Muscle of leg (tissue), 11 donors: Measurements from ENCODE around the gene ANKRD27. TPM values are rescaled to one million over a fixed set of nuclear protein-coding genes. Genes with fewer than 3 reads are reported as not detected.
A peak's percentile ranks its signal among the peaks of the same experiment; 100 is the strongest.
"Not testable (repeated sequence)": the region's sequence is repeated elsewhere in the genome, so short reads cannot be mapped to it uniquely, and the experiment has no call there.

Experiments
- DNase-seq: peaks from one replicate; pipeline ENCODE4 v3.0.0; 2013
- H3K27ac ChIP-seq: one replicate; pipeline ENCODE4 v1.5.1; 2013; ENCODE audit warnings: mild to moderate bottlenecking, low read length, control low read depth
- H3K27me3 ChIP-seq: one replicate; pipeline ENCODE4 v1.6.1; 2013; ENCODE audit warnings: low read length; ENCODE audit not compliant: control insufficient read depth, insufficient read depth
- H3K36me3 ChIP-seq: one replicate; pipeline ENCODE4 v1.6.1; 2013; ENCODE audit warnings: low read length; ENCODE audit not compliant: control insufficient read depth, insufficient read depth
- H3K4me1 ChIP-seq: one replicate; pipeline ENCODE4 v1.6.1; 2013; ENCODE audit warnings: low read length; ENCODE audit not compliant: control insufficient read depth, insufficient read depth
- H3K4me3 ChIP-seq: one replicate; pipeline ENCODE4 v1.5.1; 2013; ENCODE audit warnings: low read length, control low read depth
- H3K9me3 ChIP-seq: replicated peaks from 2 replicates; pipeline ENCODE4 v1.6.1; 2013; ENCODE audit warnings: low read depth, low read length; ENCODE audit not compliant: control insufficient read depth
- WGBS: methylation state at CpG from one replicate; pipeline ENCODE4 v1.1.5; 2013; ENCODE audit warnings: missing lambda C conversion rate; ENCODE audit not compliant: insufficient coverage; 5-methylcytosine and 5-hydroxymethylcytosine counted together
- polyA plus RNA-seq, 8 donors: library from polyadenylated mRNA; unstranded; fragments of 120-200 nt; gene quantifications; one replicate each; pipeline versions ENCODE4 v1.2.1 to v1.2.3, GENCODE V29; 2013; ENCODE audit warnings: inconsistent platforms in 1 of 8, low replicate concordance in 1 of 8; ENCODE audit not compliant: insufficient read length in 8 of 8, insufficient read depth in 1 of 8
- total RNA-seq: library from RNA; stranded (reverse); fragments of 120-200 nt; gene quantifications from one replicate; pipeline ENCODE4 v1.2.4, GENCODE V29; 2013

Gene ANKRD27
- total and polyA plus RNA-seq, 9 donors, result 9.6 to 18.3 (median 11.6) TPM

- peaks cover 16% of the 10 kb centered on the region for H3K36me3 ChIP-seq
- WGBS, result 94% methylated on average over 2 of the region's 3 CpGs
Measured at GRCh38 chr19:32708457-32708856, 33.5 kb upstream of the ANKRD27 start.

GRCh38 chr19:32704006-32704405 lies 29.0 kb upstream of the ANKRD27 start:
- H3K4me3 ChIP-seq, H3K27ac ChIP-seq, DNase-seq, H3K27me3 ChIP-seq, H3K4me1 ChIP-seq, H3K36me3 ChIP-seq: not testable (repeated sequence)
- H3K9me3 ChIP-seq, result peaks cover 24% of the 10 kb centered on the region
- no CpG with 5 or more reads among the region's 2 CpGs for WGBS

More at GRCh38 chr19:32708457-32708856, 33.5 kb upstream of the ANKRD27 start:
- Histone ChIP-seq H3K4me3 (no peak overlapping the region), H3K9me3 (peaks cover 13% of the 10 kb centered on the region), H3K27ac (no peak overlapping the region), H3K27me3 (no peaks in the 10 kb centered on the region), H3K4me1 (no peaks in the 10 kb centered on the region)
- DNase-seq, result no peak

GRCh38 chr19:32702010-32702409 lies 27.0 kb upstream of the ANKRD27 start:
- no peaks in the 10 kb centered on the region for H3K4me1 ChIP-seq
- H3K36me3 ChIP-seq, result peaks cover 14% of the 10 kb centered on the region
- no peaks in the 10 kb centered on the region for H3K27me3 ChIP-seq
- H3K9me3 ChIP-seq, result peaks cover 24% of the 10 kb centered on the region
- WGBS, result 86% methylated on average over 3 of the region's 5 CpGs
- no peak overlapping the region for H3K4me3 ChIP-seq
- no peak overlapping the region for H3K27ac ChIP-seq
- no peak for DNase-seq

GRCh38 chr19:32700129-32700528 lies 25.1 kb upstream of the ANKRD27 start:
- Histone ChIP-seq H3K9me3 (peaks cover 21% of the 10 kb centered on the region), H3K36me3 (peaks cover 16% of the 10 kb centered on the region)
- not testable (repeated sequence) for DNase-seq, H3K27me3 ChIP-seq, H3K4me3 ChIP-seq, H3K4me1 ChIP-seq, H3K27ac ChIP-seq
- WGBS, result 92% methylated on average over 5 of the region's 7 CpGs

- not testable (repeated sequence) for H3K4me3 ChIP-seq, H3K27me3 ChIP-seq, H3K9me3 ChIP-seq, DNase-seq, H3K27ac ChIP-seq
- H3K36me3 ChIP-seq, result peaks cover 16% of the 10 kb centered on the region
- 90% methylated on average over 2 of the region's 3 CpGs for WGBS
- peaks cover 16% of the 10 kb centered on the region for H3K4me1 ChIP-seq
Measured at GRCh38 chr19:32696771-32697170, 21.8 kb upstream of the ANKRD27 start.

- H3K4me1 ChIP-seq, result peaks cover 22% of the 10 kb centered on the region
- H3K9me3 ChIP-seq, H3K4me3 ChIP-seq, H3K27ac ChIP-seq, DNase-seq, H3K27me3 ChIP-seq: not testable (repeated sequence)
- peaks cover 16% of the 10 kb centered on the region for H3K36me3 ChIP-seq
- WGBS, result no CpG with 5 or more reads among the region's 6 CpGs
Measured at GRCh38 chr19:32695506-32695905, 20.5 kb upstream of the ANKRD27 start.

- Histone ChIP-seq H3K36me3 (peaks cover 16% of the 10 kb centered on the region), H3K4me1 (peaks cover 22% of the 10 kb centered on the region)
- H3K27ac ChIP-seq, DNase-seq, H3K4me3 ChIP-seq, H3K27me3 ChIP-seq, H3K9me3 ChIP-seq: not testable (repeated sequence)
- WGBS, result 80% methylated on average over 1 of the region's 2 CpGs
Measured at GRCh38 chr19:32694851-32695250, 19.9 kb upstream of the ANKRD27 start.

GRCh38 chr19:32694316-32694715 lies 19.3 kb upstream of the ANKRD27 start:
- 85% methylated on average over 2 of the region's 2 CpGs for whole genome bisulfite sequencing
- not testable (repeated sequence) for H3K27ac ChIP-seq, H3K4me3 ChIP-seq, H3K27me3 ChIP-seq, DNase-seq, H3K9me3 ChIP-seq
- Histone ChIP-seq H3K36me3 (peaks cover 12% of the 10 kb centered on the region), H3K4me1 (peaks cover 22% of the 10 kb centered on the region)

GRCh38 chr19:32693151-32694108 lies 18.4 kb upstream of the ANKRD27 start:
- DNase-seq, H3K9me3 ChIP-seq, H3K36me3 ChIP-seq, H3K27ac ChIP-seq, H3K27me3 ChIP-seq: not testable (repeated sequence)
- 93% methylated on average over 14 of the region's 20 CpGs for WGBS
- Histone ChIP-seq H3K4me3 (peak overlapping the region; percentile 61), H3K4me1 (peaks cover 22% of the 10 kb centered on the region)

- Histone ChIP-seq H3K4me1 (peaks cover 22% of the 10 kb centered on the region), H3K27me3 (no peaks in the 10 kb centered on the region), H3K4me3 (peak overlapping the region; percentile 61), H3K27ac (peak overlapping the region; percentile 31), H3K9me3 (peaks cover 2% of the 10 kb centered on the region), H3K36me3 (peaks cover 3% of the 10 kb centered on the region)
- 60% methylated on average over 2 of the region's 7 CpGs for WGBS
- DNase-seq, result peak; percentile 15
Measured at GRCh38 chr19:32692727-32693061, 17.7 kb upstream of the ANKRD27 start.
